ENCODE data around the gene COPRS.

Gene COPRS

DNA sequence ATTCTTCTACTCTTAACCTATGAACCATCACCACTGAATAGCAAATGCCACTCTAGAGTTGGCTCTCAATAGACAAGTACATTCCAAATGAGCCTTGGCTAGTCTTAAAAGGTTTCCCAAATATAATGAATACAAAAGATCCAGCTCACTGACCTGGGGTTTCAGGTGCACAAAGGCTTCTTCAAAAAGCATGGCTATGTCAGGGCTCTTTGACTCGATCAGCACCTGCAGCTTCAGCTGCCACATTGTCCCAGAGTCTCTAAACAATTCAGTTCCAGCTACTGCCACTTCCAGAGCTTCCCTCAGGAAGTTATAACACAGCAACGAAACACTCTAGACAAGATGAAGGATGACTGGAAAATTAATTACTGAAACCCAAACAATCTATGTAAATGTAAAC, 16.0 kb upstream of the COPRS start:
- ChIA-PET CTCF (interaction anchor here (1.5 to 1.8 kb wide), 2 partner anchors 9 kb away, joined by 3 to 5 read pairs; no protein-coding TSS in a partner anchor), POLR2A (no interaction called here)
- DNase-seq (ENCODE audit: extremely low spot score), result no peak
- TF ChIP-seq, protein P1, sequence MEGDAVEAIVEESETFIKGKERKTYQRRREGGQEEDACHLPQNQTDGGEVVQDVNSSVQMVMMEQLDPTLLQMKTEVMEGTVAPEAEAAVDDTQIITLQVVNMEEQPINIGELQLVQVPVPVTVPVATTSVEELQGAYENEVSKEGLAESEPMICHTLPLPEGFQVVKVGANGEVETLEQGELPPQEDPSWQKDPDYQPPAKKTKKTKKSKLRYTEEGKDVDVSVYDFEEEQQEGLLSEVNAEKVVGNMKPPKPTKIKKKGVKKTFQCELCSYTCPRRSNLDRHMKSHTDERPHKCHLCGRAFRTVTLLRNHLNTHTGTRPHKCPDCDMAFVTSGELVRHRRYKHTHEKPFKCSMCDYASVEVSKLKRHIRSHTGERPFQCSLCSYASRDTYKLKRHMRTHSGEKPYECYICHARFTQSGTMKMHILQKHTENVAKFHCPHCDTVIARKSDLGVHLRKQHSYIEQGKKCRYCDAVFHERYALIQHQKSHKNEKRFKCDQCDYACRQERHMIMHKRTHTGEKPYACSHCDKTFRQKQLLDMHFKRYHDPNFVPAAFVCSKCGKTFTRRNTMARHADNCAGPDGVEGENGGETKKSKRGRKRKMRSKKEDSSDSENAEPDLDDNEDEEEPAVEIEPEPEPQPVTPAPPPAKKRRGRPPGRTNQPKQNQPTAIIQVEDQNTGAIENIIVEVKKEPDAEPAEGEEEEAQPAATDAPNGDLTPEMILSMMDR (IDR thresholded peaks at IDR 0.05; ENCODE audit: control extremely low read depth, extremely low read depth, low read depth, missing control alignments), result no peak

DNA sequence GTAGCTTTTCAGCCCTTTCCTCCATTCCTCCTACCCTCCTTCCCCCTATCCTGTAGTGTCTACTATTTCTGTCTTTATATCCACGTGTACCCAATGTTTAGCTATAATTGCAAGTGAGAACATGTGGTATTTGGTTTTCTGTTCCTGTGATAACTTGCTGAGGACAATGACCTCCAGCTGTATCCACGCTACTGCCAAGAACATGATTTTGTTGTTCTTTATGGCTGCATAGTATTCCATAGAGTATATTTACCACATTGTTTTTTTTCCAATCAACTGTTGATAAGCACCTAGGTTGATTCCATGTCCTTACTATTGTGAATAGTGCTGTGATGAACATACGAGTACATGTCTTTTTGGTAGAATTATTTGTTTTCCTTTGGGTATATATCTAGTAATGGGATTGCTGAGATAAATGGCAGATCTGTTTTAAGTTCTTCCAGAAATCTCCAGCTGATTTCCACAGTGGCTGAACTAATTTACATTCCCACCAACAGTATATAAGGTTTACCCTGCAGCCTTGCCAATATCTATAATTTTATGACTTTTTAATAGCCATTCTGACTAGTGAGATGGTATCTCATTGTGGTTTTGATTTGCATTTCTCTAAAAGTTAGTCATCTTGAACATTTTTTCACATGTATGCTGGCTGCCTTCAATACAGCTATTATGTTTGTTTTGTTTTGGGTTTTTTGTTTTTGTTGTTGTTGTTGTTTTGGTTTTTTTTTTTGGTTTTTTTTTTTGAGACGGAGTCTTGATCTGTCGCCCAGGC, 10.9 kb upstream of the COPRS start:
- ChIA-PET CTCF (interaction anchor here (1.5 to 2.2 kb wide), 2 partner anchors 10 to 11 kb away, joined by 4 to 8 read pairs; partner anchors contain the start of gene COPRS), POLR2A (interaction anchor here (0.6 kb wide), 1 partner anchor 124 kb away, joined by 3 read pairs; no protein-coding TSS in a partner anchor)
- DNase-seq (ENCODE audit: extremely low spot score), result no peak
- TF ChIP-seq, protein P1 (IDR thresholded peaks at IDR 0.05; ENCODE audit: control extremely low read depth, extremely low read depth, low read depth, missing control alignments), result no peak

DNA sequence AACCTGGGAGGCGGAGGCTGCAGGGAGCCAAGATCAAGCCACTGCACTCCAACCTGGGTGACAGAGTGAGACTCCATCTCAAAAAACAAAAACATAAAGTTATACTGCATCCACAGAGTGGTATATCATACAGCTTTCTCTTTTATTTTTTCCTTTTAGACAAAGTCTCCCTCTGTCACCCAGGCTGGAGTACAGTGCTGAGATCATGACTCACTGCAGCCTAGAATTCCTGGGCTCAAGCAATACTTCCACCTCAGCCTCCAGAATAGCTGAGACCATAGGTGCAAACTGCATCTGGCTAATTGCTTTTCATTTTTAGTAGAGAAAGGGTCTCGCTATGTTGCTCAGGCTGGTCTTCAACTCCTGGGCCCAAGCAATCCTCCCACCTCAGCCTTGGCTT, 10.0 kb upstream of the COPRS start:
- DNase-seq (ENCODE audit: extremely low spot score), result no peak
- TF ChIP-seq, protein P1 (IDR thresholded peaks at IDR 0.05; ENCODE audit: control extremely low read depth, extremely low read depth, low read depth, missing control alignments), result no peak
- ChIA-PET CTCF (interaction anchor here (1.5 to 2.2 kb wide), 2 partner anchors 10 to 11 kb away, joined by 4 to 8 read pairs; partner anchors contain the start of gene COPRS), POLR2A (no interaction called here)

DNA sequence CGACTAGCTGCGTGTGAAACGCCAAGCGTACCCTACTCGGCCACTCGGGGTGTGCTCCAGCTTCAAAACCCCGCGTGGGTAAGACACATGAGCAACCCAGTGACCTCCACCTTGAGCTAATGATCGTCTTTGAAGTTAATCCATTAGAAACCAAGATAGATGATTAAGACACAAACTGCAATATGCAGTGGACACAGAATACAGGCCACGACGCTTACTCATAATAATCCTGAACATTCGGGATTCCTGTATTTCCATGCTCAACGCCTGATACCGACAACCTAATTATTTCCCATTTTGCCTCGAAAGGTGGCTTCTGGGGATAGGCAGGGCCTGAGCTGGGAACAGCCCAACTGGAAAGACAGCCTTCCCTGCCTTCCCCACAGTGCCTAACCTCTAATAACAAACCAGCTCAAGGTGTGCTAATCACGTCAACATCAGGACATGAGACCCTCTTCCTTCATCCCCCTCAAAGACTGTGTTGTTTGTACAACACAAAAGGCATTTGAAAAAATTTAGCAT, 504 bp upstream of the COPRS start:
- CTCF ChIA-PET, result interaction anchor here (0.7 to 2.6 kb wide), 4 partner anchors 10 to 42 kb away, joined by 3 to 8 read pairs (median 6); partner anchors contain the start of gene UTP6
- POLR2A ChIA-PET, result interaction anchor here (0.6 kb wide), 1 partner anchor 464 kb away, joined by 10 read pairs; no protein-coding TSS in a partner anchor

DNA sequence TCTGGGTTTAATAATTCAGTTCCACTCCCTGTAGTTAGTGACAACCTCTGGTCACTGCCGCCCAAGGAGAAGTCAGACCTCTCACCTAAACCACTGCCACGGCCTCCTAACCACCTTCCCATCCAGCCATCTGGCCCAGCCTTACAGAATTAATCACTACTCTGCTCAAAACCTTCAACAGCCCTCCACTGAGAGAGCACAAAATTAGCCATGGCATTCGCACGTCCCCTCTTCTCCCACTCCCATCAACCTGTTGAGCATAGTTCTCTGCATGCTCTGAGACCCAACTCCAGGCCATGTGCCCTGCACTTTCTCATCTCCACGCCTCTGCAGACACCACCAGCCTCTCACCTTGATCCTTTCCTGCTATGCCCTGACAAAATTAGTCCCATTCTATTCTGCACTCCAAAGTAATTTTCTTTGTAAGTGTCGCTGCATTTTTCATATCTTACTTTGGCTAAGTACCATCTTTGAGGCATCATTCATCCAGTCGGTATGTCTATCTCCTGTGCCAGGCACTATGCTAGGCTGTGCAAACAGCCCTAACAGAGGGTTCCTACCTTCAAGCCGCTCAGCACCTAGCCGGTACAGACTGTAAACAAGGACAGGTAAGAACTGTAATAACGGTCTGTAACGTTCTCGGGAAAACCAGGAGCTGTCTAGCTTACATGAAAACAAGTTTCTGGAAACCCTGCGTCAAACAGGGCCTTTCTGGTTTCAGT, 963 bp downstream of the COPRS start:
- TF ChIP-seq, protein P1 (IDR thresholded peaks at IDR 0.05; ENCODE audit: control extremely low read depth, extremely low read depth, low read depth, missing control alignments), result no peak
- CTCF ChIA-PET, result interaction anchor here (1.6 to 5.9 kb wide), 2 partner anchors 16 to 24 kb away, joined by 3 to 46 read pairs; no protein-coding TSS in a partner anchor
- POLR2A ChIA-PET, result no interaction called here
- no peak for DNase-seq (ENCODE audit: extremely low spot score)

More for the DNA sequence above, 504 bp upstream of the COPRS start:
- TF ChIP-seq, protein P1 (IDR thresholded peaks at IDR 0.05; ENCODE audit: control extremely low read depth, extremely low read depth, low read depth, missing control alignments), result no peak
- no peak for DNase-seq (ENCODE audit: extremely low spot score)

DNA sequence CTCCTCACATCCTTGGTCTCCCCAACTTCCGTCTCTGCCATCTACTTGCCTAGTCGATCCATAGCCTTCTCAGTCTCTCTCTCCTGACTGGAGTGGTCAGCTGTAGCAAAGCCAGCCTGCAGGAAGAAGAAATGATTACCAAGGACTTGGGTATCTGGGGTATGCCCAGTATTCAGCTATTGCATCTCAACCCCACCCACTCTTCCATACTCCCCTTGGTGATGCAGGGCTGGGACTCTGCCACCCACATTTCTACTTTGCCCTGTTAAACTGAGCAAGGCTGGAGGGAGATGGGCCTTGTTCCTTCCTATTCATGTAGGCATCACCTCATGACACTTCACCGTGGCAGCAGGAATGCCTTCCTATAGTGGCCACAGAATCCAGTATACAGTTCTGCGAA, 2.3 kb downstream of the COPRS start:
- ChIA-PET CTCF (interaction anchor here (1.2 to 5.9 kb wide), 3 partner anchors 9 to 14 kb away, joined by 3 to 46 read pairs (median 4); no protein-coding TSS in a partner anchor), POLR2A (interaction anchor here (0.6 kb wide), 1 partner anchor 12 kb away, joined by 14 read pairs; no protein-coding TSS in a partner anchor)
- no peak for DNase-seq (ENCODE audit: extremely low spot score)
- TF ChIP-seq, protein P1 (IDR thresholded peaks at IDR 0.05; ENCODE audit: control extremely low read depth, extremely low read depth, low read depth, missing control alignments), result no peak
